GM13977 (cell line): ENCODE measurements around the gene CDK9.

ENCODE experiments used
- DNase-seq: peaks from one replicate; pipeline ENCODE4 v3.0.0; 2012; ENCODE audit warnings: low spot score
- in situ Hi-C: fragments of 300-500 bp; cut with MboI; formaldehyde crosslinking; loops from one replicate; pipeline ENCODE4 v1.12.0; 2022; ENCODE audit warnings: low sequenced_read_pairs, low pct_unique_long_range_greater_than_20kb, mixed read lengths, inconsistent platforms; ENCODE audit not compliant: unreplicated experiment
- TF ChIP-seq, protein P1 (sequence below): IDR thresholded peaks from 2 replicates; pipeline ENCODE4 v1.5.1; 2012; ENCODE audit warnings: mild to moderate bottlenecking, control low read depth; ENCODE audit not compliant: insufficient read depth; ENCODE audit errors: extremely low read depth, missing control alignments

The CDK9 gene

DNA sequence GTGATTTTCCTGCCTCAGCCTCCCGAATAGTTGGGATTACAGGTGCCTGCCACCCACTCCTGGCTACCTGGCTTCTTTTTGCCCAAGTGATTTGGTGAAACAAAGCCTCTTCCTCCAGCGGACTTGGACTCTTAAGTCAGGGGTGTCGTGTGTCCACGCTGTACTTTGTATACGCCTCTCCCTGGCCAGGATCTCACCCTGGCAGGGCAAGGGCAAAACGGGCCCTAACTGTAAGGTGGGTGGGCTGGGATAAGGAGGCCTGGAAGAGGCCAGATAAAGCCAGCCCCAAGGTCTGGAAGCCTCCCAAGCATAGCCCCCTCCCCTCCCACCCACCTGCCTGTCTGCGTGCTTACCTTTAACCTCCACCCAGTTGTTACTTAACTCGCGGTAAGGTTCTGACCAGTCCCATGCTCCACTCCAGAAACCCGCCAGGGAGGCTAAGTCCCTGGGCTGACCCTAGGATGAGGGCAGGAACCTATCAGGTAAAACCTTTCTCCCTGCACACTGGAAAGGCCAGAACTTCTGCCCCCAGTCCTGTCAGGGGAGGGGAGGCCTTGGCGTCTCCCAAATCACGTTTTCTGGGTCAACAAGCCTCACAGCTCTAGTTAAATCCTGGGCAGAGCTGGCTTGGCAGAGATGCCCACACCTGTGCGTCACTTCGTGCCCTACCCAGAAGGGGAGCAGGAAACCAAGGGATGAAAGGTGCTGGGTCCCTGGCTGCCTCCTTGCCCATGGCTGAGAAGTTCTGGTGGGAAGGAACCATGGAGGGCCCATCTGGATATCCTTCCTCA, 8.4 kb downstream of the CDK9 start:
- in situ Hi-C loops = no loop called here
- DNase-seq = no peak
- TF ChIP-seq, protein P1, sequence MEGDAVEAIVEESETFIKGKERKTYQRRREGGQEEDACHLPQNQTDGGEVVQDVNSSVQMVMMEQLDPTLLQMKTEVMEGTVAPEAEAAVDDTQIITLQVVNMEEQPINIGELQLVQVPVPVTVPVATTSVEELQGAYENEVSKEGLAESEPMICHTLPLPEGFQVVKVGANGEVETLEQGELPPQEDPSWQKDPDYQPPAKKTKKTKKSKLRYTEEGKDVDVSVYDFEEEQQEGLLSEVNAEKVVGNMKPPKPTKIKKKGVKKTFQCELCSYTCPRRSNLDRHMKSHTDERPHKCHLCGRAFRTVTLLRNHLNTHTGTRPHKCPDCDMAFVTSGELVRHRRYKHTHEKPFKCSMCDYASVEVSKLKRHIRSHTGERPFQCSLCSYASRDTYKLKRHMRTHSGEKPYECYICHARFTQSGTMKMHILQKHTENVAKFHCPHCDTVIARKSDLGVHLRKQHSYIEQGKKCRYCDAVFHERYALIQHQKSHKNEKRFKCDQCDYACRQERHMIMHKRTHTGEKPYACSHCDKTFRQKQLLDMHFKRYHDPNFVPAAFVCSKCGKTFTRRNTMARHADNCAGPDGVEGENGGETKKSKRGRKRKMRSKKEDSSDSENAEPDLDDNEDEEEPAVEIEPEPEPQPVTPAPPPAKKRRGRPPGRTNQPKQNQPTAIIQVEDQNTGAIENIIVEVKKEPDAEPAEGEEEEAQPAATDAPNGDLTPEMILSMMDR = no peak

- TF ChIP-seq, protein P1 = no peak
- in situ Hi-C loops = no loop called here
- DNase-seq = no peak
Measured at GRCh38 chr9:127796225-127796813, 10.5 kb downstream of the CDK9 start.

DNA sequence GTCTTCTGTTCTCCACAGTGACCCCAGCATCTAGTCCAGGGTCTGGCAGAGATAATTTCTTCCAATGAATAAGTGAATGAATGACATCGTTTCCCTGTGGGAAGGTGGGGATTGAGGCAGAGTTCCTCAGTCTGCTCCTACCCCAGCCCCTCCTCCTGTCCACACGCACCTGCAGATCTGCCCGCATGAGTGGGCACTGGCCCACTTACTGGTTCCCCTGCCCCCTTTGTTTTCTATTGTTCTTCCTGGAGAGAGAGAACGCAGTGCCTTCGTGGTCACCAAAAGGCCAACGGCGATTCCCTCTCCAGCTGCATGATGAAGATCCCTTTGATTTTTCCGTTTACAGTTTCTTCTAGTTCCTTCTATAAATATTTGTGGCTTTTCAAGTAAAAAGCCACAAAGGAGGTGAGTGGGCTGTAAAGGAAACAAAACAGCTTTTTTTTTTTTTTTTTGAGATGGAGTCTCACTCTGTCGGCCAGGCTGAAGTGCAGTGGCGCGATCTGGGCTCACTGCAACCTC, 11.1 kb downstream of the CDK9 start:
- no peak for DNase-seq
- TF ChIP-seq, protein P1 = no peak
- in situ Hi-C loops = no loop called here

DNA sequence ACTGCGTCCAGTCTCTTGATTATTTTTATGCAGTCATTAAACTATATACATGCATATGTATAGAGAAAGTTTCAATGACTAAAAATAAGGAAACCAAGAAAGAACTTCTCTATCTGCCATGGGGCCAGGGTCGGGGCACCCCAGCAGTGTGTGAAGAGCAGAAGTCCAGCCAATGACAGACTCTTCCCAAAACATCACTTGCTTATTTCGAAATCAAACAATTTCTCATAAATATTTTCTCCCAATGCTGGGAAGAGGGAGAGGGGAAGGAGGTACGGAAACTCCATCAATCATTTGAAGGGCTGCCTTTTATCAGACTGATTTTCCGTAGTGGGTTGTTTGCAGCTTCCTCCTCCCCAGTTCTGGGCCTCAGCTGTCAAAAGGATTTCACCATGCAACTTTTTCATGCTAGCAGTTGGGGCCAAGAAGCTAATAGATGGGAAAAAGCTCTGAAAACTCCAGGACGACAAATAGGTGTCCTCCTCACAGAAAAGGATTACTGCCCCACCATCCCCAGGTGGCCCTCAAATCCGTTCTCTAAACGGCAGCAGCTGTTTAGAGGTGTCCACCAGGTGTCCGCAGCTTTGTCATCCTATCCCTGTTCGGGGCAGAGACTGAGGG, 16.2 kb downstream of the CDK9 start:
- TF ChIP-seq, protein P1 = no peak
- in situ Hi-C loops = no loop called here
- no peak for DNase-seq

GRCh38 chr9:127802576-127803443, 17.0 kb downstream of the CDK9 start, which contains the start of gene FPGS:
Gene FPGS (plus strand): TSS chr9:127802882. CDS start chr9:127802925, 43 bp downstream.
- peak; percentile 99 for DNase-seq
- TF ChIP-seq, protein P1 = no peak
- in situ Hi-C loops = no loop called here
